GM21576 (cell line): Measurements from ENCODE around the gene RGPD6.
"Not testable (repeated sequence)": the region's sequence is repeated elsewhere in the genome, so short reads cannot be mapped to it uniquely, and the experiment has no call there.

ENCODE experiments used
- ATAC-seq: cut with Tn5 transposase; IDR thresholded peaks from one replicate; pipeline ENCODE4 v1.9.1; 2021; ENCODE audit warnings: mild to moderate bottlenecking, moderate library complexity; ENCODE audit not compliant: unreplicated experiment

The RGPD6 gene

DNA sequence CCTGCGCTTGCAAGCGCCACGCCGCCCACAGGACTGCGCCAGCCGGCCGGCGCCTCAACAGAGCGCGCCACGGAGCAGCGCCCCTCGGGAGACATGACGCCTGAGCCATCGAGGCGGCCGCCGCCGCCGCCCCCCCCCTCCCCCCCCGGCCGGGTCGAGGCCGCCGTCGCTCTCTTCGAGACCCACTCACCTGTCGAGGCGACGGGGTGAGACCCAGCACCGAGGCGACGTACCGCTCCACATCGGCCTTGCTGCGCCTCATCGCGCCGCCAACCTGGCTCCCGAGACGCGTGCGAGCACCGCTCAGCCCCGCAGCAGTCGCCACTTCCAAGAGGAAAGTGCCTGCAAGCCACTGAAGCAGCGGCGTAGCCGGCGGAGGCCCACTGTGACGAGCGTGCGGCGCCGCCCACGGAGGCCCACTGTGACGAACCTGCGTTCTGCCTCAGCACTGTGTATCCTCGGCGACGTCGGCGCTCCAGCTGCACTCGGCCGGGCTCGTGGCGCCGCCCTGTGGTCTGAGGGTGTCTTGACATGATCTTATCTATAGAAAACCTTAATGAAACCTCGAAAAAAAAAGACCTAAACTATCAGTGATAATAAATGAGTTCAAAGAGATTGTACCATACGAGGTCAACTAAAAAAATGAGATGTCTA lies at the start of gene RGPD6:
RGPD6 (minus strand) TSS at position 460 of the 654 bp plus-strand sequence; CDS start at position 262, 198 bp downstream.
- ATAC-seq = peak; percentile 99

DNA sequence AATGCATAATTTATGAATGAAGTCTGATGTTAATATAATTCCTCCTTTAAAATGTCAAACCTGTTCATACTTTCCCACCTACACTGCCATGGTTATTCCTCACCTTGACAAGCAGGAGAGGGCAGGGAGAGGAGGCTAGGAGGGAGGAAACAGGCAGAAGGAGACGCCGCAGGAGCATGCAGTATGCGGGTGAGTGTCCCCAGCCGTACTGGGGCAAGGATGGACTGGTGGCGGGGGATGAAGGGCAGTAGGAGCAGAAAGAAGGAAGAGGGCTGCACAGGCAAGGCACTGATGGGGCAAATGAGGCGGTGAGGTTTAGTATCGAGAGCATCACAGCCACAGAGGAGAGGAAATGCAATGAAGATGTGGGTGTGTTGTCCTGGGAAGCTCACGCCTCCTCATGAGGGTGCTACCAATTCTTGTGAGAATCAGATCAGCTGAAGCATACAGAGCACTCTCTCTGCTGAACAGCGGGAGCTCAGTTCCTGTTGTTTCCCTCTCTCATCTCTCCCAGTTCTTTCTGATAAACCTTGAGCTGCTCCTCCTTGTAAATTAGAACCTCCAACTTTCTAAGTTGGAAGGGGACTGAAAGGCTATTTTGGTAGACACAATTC lies 42.4 kb upstream of the RGPD6 start:
- ATAC-seq = not testable (repeated sequence)

DNA sequence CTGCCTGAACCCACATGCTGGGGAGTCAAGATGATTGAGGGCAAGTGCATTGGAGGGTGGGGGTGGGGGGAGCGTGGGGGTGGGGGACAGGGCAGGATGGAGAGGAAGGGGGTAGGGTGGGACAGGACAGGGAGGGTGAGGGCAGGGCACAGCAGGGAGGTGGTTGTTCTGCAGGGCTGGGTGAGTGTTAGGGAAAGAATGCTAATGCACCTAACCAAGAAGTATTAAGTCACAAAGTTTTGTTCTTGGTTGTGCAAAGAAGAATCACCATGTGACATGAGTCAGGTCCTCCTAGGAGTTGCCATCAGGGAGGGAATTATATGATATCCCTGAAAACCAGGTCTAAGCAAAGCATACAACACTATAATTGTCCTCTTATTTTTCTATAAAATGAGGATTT lies 36.9 kb upstream of the RGPD6 start:
- ATAC-seq = not testable (repeated sequence)

DNA sequence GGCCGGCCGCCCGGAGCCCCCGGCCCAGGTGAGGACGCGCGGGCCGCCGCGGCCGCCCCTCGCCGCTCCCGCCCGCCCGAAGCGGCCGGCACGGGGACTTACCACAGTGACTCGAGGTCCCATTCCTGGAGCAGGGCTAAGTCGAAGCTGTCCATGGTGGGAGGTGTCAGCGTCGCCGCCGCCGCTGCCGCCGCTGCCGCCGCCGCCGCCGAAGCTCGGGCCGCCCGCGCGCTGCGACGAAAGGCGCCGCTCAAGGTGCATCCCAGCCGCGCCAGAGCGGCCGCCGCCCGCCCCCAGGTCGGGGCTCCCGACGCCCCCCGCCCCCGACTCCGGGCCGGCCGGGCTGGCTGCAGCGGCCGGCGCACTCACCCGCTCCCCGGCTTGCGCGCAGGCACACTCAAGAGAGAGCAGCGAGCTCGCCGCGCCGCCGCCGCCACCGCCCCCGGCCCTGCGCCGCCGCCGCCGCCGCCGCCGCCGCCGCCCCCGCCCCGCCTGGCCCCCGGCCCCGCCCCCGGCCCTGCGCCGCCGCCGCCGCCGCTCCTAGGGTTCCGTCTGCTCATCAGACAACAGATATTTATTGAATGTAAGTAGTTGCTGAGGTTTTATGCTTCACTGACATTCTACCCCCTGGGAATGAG lies 33.7 kb upstream of the RGPD6 start:
- not testable (repeated sequence) for ATAC-seq

DNA sequence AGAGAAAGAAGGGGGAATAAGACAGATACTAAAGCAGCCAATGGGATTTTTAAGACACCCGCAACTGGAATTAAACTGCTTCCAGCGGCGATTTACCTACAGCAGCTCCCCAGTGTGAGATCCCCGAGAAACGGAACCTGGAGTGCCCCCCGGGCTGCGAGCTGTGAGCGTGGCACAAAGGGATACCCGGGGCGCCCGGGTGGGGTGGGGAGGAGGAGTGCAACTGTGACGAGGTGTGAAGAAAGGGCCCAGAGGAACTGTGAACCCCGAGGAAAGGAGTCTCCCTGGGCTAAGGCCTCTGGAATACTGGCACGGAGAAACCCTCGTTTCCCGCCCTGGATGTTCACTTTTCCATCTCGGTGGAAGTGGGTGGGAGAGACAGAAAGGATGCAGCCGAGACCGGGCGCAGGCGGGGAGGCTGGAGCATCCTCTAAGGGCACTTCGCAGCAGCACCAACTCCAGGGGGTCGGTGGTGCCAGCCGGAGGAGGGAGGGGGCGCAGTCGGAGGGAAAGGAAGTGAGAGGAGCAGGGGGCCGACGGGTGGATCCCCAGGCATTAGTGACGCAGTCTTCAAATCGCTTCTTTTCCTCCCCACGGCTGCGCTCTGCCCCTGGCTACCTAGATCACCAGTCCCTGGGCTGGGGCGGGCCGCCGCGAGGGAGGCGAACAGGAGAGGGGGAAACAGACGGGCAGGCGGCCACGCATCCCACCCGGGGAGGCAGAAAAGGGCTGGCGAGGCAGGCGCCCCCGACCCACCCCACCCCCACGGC lies 33.0 kb upstream of the RGPD6 start:
- ATAC-seq = not testable (repeated sequence)

DNA sequence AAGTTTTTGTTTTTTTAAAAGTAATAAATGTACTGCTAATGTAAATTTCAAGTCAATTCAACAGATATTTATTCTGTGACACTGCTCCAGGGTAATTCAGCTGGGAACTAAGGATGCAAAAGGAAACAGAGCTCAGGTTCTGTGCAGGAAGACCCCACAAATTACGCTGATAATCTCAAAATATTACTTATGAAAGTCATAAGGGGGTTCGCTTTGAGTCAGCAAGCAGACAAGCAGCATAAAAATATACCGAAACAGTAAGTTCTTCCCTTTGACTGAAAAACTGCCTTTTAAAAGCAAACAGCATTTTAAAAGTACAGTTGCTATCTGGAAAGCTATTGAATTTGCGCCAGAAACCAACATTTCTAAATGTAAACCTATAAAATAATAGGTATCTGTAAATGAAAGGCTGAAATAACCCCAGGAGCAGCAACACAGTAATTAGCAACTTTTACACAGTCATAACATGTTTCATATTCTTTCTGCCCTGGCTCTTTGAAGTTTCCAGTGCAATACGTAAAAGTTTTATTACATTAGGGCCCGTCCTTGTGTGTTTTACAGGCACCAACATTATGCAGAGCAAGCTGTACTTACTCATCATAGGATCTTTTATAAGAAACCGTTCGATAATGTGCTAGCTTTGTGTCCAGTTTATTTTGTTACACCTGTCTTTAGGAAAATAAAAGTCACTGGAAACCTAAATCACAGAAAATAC lies 31.9 kb upstream of the RGPD6 start:
- not testable (repeated sequence) for ATAC-seq

DNA sequence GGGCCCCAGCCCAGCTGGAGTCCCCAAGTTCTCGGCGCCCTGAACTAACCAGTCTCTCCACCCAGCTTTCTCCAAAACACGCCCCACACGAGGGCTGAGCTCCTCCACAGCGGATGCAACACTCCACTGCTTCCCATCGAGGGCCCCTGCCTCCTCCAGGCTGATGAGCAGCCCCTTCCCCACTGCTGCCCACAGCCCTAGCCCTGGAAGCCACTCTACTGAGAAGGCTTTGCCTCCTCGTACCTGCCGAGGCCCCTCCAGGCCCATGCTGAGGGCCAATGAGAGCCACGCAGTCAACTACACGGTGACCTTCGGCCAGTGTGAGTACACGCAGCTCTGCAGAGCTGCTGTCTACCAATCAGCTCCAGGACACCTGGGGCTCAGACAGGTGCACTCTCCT lies 28.0 kb upstream of the RGPD6 start:
- not testable (repeated sequence) for ATAC-seq

DNA sequence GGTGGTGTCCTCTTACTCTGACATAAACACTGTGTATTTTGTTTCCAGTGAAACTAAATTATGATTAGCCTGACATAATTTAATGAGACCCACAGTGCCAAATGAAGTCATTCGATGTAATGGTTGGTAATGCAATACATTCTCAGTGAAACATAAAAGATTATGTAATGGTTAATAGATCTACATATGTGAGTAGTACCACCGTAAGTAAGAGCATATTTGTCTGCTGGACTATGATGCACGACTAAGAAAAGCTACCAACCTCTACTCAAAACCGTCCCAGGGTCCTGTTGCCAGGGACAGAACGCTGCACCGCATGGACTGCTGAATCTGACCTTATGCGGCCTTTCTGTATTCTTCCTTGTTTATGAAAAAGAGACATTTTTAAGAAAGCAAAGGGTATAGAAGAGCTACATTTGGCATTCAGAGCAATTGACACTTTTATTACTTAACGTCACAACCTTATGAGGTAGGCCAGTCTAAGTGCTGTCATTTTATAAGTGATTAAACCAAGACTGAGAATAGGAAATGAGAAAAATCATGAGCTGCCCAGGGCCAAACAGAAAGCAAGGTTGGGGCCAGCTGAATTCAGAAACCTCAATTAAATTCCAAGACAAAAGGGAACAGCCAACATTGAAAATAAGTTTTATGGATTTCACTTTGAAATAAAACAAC lies 27.0 kb upstream of the RGPD6 start:
- ATAC-seq = not testable (repeated sequence)

DNA sequence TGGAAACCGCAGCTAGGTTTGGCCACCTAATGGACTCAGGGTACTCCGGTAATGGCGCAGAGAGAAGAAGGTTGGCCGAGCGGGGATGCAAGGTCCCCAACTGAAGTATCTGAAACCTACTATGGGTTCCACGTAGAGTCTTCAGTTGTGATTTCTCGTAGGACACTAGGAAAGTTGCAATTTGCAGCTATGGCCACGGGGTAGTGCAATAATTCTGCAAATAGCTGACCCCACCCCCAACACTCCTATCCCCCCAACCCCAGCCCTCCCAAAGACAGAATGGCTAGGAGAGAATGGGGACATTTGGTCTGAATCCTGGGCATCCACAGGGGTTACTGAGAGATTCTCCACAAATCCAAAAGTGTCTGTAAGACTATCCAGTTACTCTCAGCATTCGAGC lies 25.1 kb upstream of the RGPD6 start:
- ATAC-seq = not testable (repeated sequence)

DNA sequence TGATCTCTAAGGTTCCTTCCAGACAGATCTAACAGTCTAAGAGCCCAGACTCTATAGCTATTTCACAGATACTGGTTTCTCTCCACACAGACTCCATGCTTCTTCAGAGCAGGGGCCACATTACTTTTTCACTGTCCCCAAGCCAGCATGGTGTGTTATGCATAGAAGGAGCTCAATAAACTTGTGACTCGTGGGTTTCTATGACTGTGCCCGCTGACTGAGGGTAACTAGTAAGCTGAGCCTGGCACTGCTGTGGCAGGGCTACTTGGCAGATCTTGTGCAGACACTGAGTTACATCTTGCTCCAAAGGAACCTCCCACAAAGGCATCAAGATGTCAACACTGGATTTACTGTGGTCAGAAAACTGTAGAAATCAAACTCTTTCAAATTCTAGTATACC lies 15.0 kb upstream of the RGPD6 start:
- not testable (repeated sequence) for ATAC-seq

DNA sequence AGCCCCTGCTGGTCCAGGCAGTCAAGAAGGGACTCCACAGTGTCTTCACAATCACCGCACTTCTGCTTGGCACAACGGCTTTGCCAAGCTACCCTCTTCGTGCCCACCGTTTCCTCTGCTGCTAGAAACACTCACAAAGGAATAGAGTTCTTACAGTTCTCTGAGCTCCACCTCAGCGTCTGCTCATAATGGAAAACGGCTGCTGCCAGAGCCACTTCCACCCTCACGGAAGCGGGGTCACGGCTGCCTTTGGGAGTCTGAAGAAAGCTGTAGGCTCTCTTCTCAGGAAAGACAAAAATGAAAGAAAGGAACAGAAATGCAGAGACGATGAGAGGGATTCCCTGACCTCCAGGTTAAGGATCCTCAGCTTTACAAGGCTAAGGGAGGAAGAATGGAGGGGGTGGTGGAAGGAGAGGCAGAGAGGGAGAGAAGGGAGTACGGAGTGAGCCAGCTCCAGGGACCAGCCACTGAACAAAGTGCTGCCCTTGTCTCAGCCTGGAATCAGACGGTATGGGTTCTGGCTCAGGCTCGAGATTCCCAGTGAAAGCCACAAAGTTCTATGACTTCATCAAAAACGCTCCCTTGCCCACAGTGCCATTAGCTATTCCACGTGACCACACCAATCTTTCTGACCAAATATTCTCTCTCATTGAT lies 12.8 kb upstream of the RGPD6 start:
- not testable (repeated sequence) for ATAC-seq

DNA sequence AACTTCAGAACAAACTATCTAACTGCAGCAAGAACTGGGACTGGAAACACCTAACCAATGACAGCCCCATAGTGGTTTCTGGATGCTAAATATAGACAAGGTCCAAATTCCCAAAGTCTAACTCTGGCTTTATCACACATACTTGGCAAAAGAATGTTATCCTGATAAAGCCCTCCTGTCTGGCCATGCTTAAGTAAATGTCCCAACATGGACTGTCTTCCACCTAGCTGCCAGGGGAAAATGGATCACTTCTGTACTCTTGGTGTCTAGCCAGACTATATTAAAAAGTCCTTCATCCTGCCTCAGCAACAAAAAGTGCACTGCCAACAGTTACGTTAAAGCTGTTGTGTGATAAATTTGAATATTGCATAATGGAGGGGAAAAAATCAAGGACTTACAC lies 11.5 kb upstream of the RGPD6 start:
- not testable (repeated sequence) for ATAC-seq

DNA sequence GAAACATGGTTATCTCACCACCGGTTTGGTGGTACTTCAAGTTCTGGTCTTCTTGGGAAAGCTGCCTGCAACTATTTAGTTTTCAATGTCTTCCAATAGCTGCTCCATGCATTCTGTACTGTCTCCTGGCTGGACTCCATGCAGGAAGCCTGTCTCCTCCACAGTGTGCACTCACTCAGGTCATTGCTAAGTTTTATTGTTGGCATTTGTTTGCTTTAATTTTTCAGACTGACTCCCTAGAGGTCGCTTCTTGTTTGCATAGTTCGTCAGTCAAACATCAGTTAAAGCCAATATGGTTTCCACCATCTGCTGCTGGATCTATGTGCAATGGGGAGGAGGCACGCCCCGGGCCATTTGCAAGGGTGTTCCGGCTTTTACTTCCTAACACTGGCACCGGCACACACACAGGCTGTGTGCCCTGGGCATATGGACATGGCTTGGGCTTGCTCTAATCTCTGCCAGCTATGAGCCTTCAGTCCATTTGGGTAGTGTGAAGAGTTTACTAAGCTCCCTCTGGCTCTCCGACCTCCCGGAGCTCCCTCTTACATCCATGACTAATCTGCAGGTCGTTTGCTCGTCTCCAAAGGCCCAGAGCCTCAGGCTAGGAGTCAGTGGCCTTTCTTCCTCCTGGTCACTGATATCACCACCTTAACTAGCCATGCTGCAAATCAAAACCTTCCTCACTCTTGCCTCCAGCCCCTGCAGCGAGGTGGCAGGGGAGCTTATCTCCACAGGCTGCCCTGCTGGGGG lies 2.4 kb upstream of the RGPD6 start:
- not testable (repeated sequence) for ATAC-seq

DNA sequence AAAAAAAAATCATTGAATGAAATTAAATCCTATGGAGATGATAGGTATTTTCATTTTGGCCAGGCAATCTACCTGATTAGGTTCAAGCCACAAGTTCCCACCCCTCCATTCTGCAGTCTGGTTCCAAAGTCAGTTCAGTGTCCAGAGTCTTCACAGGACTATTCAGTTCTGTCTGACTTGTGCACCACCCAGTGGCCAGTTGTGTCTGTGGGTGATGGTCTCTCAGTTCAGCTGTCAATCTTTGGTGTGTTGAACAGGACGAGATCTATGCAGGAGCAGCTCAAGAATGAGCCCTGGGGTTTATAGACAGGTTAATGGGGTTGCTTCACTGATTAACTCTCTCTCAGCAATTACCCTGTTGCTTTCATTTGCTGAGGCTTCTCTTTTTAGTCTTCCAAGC lies 1.4 kb upstream of the RGPD6 start:
- peak; percentile 40 for ATAC-seq

DNA sequence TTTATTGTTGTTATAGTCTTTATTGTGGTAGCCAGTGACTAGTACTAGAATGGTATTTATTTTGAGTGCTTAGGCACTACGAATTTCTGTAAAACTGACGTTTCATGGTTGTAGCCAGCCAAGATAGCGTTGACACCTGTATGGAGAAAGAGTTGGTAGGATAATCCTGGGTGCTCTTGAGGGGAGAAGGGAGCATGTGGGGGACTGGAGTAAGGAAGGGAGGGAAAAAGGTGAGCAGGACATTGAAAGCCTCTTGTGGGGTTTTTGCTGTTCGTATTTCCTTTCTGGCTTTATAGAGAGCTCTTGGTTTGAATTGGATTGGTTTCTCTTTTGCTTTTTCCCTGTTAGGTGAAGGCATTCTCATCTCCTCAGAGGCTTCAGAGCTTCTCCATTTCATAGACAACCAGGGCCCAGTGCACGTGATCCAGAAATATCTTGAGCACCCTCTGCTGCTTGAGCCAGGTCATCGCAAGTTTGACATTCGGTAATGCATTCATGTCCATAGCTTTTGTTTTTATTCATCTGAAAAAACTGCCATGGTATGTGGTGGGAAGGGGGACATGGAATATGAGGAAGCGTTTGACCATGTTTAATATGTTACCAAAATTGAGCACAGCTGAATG lies 77.2 kb downstream of the RGPD6 start:
- ATAC-seq = peak; percentile 97

DNA sequence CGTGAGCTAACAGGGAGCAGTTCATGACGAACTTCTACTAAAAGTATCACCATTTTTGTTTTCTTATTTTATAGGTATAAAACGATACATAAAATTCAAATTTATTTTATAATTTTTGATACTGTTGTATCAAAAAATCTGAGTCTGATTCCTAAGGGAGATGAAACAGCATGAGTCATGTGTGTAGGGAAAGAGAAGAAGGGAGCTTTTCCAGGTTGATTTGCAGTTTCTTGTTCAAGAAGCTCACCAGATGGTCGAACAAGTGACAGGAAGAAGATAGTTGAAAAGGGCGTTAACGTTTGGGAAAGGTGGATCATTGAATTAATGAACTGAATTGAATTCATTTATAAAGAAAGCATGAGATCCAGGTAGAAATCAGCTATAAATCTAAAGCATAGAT lies 81.0 kb downstream of the RGPD6 start:
- ATAC-seq = not testable (repeated sequence)

DNA sequence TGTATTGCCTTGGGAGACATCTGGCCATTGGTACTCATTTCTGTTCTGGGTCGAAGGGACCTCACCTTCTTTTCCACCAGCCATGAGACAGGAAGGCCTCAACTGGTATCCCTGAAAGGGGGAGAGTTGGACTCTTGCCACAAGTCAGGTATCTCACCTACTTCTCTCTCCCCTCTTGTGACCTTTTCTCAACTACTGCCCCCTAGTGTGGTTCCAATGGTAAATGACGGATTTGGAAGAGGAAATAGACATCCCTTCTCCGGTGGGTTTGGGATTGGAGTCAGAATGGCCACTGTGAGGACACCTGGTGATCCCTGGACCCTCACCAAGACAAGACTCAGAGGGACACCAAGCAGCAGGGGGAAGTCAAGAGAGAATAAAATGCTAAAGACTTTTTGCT lies 82.5 kb downstream of the RGPD6 start:
- ATAC-seq = not testable (repeated sequence)

DNA sequence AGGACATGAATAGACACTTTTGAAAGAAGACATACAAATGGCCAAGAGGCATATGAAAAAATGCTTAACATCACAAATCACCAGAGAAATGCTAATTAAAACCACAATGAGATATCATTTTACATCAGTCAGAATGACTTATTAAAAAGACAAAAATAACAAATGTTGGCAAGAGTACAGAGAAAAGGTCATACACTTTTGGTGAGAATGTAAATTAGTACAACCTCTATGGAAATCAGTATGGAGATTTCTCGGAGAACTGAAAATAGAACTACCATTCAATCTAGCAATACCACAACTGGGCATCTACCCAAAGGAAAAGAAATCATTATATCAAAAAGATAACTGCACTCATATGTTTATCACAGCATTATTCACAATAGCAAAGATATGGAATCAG lies 88.0 kb downstream of the RGPD6 start:
- not testable (repeated sequence) for ATAC-seq
